OCI-LY7 (cell line): Measurements from ENCODE around the gene VPS37B. TPM values are rescaled to one million over a fixed set of nuclear protein-coding genes. Genes with fewer than 3 reads are reported as not detected.

Source experiments
- BruUV-seq: library from RNA; stranded (reverse); fragments of 400-500 nt; replicated peaks from 2 replicates; lab custom pipeline; 2021; lab: Mats Ljungman, UMichigan
- CTCF ChIA-PET: fragments of 300-600 bp; sonication (Branson Sonifier 250); formaldehyde crosslinking; loops from one replicate; lab custom pipeline; 2022; ENCODE audit warnings: antibody characterized with exemption; ENCODE audit not compliant: unreplicated experiment; lab: Charles Lee
- POLR2A ChIA-PET: fragments of 300-600 bp; sonication (Branson Sonifier 250); formaldehyde crosslinking; loops from one replicate; lab custom pipeline; 2022; ENCODE audit warnings: antibody characterized with exemption; lab: Charles Lee
- DNase-seq: peaks from one replicate; pipeline ENCODE4 v3.0.0-alpha.2; 2015; ENCODE audit warnings: low spot score
- H2AFZ ChIP-seq: fragments of 200-600 bp; sonication (generic), shearing (Covaris generic); 2 replicates; pipeline ENCODE4 v1.6.1; 2014; ENCODE audit warnings: mild to moderate bottlenecking, antibody characterized with exemption, low read length, moderate library complexity
- H3K27ac ChIP-seq: fragments of 200-600 bp; sonication (generic); 2 replicates; pipeline ENCODE4 v1.5.1; 2014; ENCODE audit warnings: mixed run types, low read depth, mild to moderate bottlenecking, moderate library complexity, low read length, inconsistent platforms; ENCODE audit not compliant: poor library complexity, severe bottlenecking
- H3K36me3 ChIP-seq: fragments of 200-600 bp; sonication (generic); 2 replicates; pipeline ENCODE4 v1.6.1; 2014; ENCODE audit warnings: mild to moderate bottlenecking, antibody characterized with exemption, low read length, moderate library complexity, mixed read lengths; ENCODE audit not compliant: insufficient read depth
- H3K4me1 ChIP-seq: fragments of 200-600 bp; sonication (generic); 2 replicates; pipeline ENCODE4 v1.5.1; 2014; ENCODE audit warnings: mild to moderate bottlenecking, low read length; ENCODE audit not compliant: insufficient read depth, poor library complexity, severe bottlenecking
- H3K4me2 ChIP-seq: fragments of 200-600 bp; sonication (generic); 2 replicates; pipeline ENCODE4 v1.6.1; 2014; ENCODE audit warnings: mild to moderate bottlenecking, low read length
- H3K4me3 ChIP-seq: fragments of 200-600 bp; sonication (generic); 2 replicates; pipeline ENCODE4 v1.5.1; 2014; ENCODE audit warnings: mild to moderate bottlenecking, low read depth, low read length; ENCODE audit not compliant: poor library complexity, severe bottlenecking
- H3K79me2 ChIP-seq: fragments of 200-600 bp; sonication (generic); 2 replicates; pipeline ENCODE4 v1.6.1; 2016; ENCODE audit warnings: low read depth, mild to moderate bottlenecking, low read length, moderate library complexity, mixed read lengths; ENCODE audit not compliant: insufficient read depth
- H3K9me2 ChIP-seq: fragments of 200-600 bp; sonication (generic); 2 replicates; pipeline ENCODE4 v1.6.1; 2016; ENCODE audit warnings: mild to moderate bottlenecking, low read length, mixed read lengths; ENCODE audit not compliant: insufficient read depth
- H3K9me3 ChIP-seq: fragments of 200-600 bp; sonication (generic); 2 replicates; pipeline ENCODE4 v1.6.1; 2014; ENCODE audit warnings: mild to moderate bottlenecking, mixed run types, low read length, mixed read lengths
- H4K20me1 ChIP-seq: fragments of 200-600 bp; sonication (generic); 2 replicates; pipeline ENCODE4 v1.6.1; 2014; ENCODE audit warnings: mild to moderate bottlenecking, antibody characterized with exemption, low read length, moderate library complexity, mixed read lengths; ENCODE audit not compliant: insufficient read depth
- EZH2phosphoT487 ChIP-seq: fragments of 200-600 bp; sonication (generic); IDR thresholded peaks from 2 replicates; pipeline ENCODE4 v1.6.1; 2018; ENCODE audit warnings: low read depth, borderline replicate concordance, mild to moderate bottlenecking, mixed run types, antibody characterized with exemption, low read length, moderate library complexity, mixed read lengths
- intact Hi-C: fragments of 100-400 bp; cut with micrococcal nuclease; formaldehyde crosslinking; loops from one replicate; pipeline ENCODE4 v1.10.0; 2022; ENCODE audit not compliant: unreplicated experiment
- total RNA-seq, 2 experiments: library from RNA; depleted of rRNA in 1 of 2; stranded (reverse); fragments of >200 nt in 1 of 2; shearing (Covaris generic) in 1 of 2; gene quantifications; 2 replicates each; pipeline ENCODE4 v1.2.3, GENCODE V29; 2014 to 2022
- TF ChIP-seq, protein P1 (sequence below): fragments of 200-600 bp; sonication (generic); conservative IDR thresholded peaks from 2 replicates; pipeline ENCODE4 v1.5.1; 2014; ENCODE audit warnings: mild to moderate bottlenecking, antibody characterized with exemption, low read length, moderate library complexity, mixed read lengths

The VPS37B gene
- total RNA-seq, 2 experiments from 2014 or later, result 1.7 to 2.5 TPM

DNA sequence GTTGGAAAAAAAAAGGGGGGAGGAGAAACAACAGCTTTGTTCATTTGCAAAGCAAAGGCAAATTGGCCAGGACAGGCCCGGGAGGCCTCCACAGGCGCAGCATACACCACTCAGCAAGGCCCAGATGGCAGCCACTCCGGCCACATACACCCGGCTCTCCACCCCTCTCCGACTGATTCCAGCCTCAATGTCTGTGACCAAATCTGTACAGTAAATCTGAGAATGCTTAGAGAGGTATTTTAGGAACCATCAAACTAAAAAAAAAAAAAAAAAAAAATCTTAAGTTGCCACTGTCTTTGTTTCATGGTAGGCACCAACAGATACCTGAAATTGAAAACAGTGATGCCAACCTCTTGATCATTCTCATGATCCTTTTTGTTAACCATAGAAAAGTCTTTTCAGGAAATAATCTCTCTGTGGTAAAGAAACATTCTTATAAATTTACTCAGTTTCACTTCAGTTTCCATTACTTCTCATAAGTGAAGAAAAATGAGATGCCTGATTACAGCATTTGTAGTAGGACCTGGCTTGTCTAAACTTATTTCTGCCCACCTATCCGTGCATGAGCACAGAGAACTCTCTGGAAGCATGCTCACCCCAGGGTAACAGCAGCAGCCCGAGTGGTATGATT lies 20.2 kb downstream of the VPS37B start:
- Histone ChIP-seq H3K9me3 (no peaks in the 10 kb centered on the region), H3K4me3 (no peak overlapping the region), H3K36me3 (no peaks in the 10 kb centered on the region), H3K79me2 (no peaks in the 10 kb centered on the region), H3K27ac (no peak overlapping the region), H3K4me2 (peak overlapping the region; percentile 39), H3K4me1 (peaks cover 54% of the 10 kb centered on the region), H2AFZ (no peak overlapping the region), H3K9me2 (no peaks in the 10 kb centered on the region), H4K20me1 (no peaks in the 10 kb centered on the region)
- no TSS peak for BruUV-seq
- intact Hi-C loops, result no loop called here
- peak; percentile 33 for DNase-seq
- ChIA-PET POLR2A (no interaction called here), CTCF (no interaction called here)
- no peak for TF ChIP-seq EZH2phosphoT487
- TF ChIP-seq, protein P1, sequence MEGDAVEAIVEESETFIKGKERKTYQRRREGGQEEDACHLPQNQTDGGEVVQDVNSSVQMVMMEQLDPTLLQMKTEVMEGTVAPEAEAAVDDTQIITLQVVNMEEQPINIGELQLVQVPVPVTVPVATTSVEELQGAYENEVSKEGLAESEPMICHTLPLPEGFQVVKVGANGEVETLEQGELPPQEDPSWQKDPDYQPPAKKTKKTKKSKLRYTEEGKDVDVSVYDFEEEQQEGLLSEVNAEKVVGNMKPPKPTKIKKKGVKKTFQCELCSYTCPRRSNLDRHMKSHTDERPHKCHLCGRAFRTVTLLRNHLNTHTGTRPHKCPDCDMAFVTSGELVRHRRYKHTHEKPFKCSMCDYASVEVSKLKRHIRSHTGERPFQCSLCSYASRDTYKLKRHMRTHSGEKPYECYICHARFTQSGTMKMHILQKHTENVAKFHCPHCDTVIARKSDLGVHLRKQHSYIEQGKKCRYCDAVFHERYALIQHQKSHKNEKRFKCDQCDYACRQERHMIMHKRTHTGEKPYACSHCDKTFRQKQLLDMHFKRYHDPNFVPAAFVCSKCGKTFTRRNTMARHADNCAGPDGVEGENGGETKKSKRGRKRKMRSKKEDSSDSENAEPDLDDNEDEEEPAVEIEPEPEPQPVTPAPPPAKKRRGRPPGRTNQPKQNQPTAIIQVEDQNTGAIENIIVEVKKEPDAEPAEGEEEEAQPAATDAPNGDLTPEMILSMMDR, result no peak

DNA sequence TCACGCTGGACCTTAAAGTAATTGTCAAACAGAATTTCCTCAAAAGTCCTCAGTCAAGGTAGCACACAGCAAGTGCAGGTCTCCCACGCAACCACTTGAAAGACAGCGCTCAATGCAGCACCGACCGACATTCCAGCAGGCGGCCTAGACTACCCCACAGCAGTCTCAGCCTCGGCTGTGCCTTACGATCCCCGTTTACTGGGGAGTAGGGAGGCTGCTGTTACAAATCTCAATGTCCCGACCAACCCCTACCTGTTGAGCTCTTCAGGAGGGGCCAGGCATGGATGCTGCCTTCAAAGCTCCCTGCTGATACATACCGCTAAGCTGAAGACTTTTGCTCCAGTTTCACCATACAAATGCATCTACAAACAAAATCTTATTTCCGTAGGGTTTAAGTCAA lies 21.8 kb downstream of the VPS37B start:
- ChIA-PET CTCF (no interaction called here), POLR2A (no interaction called here)
- BruUV-seq, result no TSS peak

DNA sequence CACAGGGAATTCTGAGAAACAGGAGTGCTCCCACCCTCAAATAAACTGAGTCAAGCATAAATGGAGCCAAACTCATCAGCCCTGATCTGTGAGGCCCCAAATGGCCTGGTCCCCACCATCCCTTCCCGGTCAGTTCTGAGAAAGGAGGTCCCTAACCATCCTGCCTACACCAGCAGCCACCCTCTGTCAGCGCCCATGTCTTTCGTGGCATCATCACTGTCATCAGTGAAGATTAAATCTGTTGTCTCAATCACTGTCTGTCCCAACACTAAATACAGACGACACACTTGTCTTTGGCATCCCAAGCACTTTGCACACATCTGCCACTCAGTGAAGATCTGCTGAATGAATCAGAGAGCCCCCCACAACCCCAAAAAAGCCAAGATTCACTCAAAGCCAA lies 22.4 kb downstream of the VPS37B start:
- no peak for TF ChIP-seq EZH2phosphoT487
- TF ChIP-seq, protein P1, result no peak
- H3K36me3 ChIP-seq, result no peaks in the 10 kb centered on the region
- no peak overlapping the region for H3K27ac ChIP-seq
- no peak for DNase-seq
- H3K4me3 ChIP-seq, result no peak overlapping the region
- no TSS peak for BruUV-seq
- H3K79me2 ChIP-seq, result no peaks in the 10 kb centered on the region
- H3K9me2 ChIP-seq, result no peaks in the 10 kb centered on the region
- H3K4me2 ChIP-seq, result no peak overlapping the region
- H2AFZ ChIP-seq, result no peak overlapping the region
- no peaks in the 10 kb centered on the region for H4K20me1 ChIP-seq
- peaks cover 65% of the 10 kb centered on the region for H3K4me1 ChIP-seq
- CTCF ChIA-PET, result no interaction called here
- POLR2A ChIA-PET, result no interaction called here
- intact Hi-C loops, result no loop called here
- H3K9me3 ChIP-seq, result no peaks in the 10 kb centered on the region

More for the DNA sequence above, 21.8 kb downstream of the VPS37B start:
- Histone ChIP-seq H3K27ac (no peak overlapping the region), H3K4me1 (peaks cover 65% of the 10 kb centered on the region), H4K20me1 (no peaks in the 10 kb centered on the region), H3K9me2 (no peaks in the 10 kb centered on the region), H3K4me2 (no peak overlapping the region), H3K4me3 (no peak overlapping the region), H3K9me3 (no peaks in the 10 kb centered on the region), H2AFZ (no peak overlapping the region), H3K79me2 (no peaks in the 10 kb centered on the region), H3K36me3 (no peaks in the 10 kb centered on the region)
- DNase-seq, result no peak
- intact Hi-C loops, result no loop called here
- no peak for TF ChIP-seq EZH2phosphoT487
- TF ChIP-seq, protein P1, result no peak
